Astrocyte (in vitro differentiated cells and primary cell): ENCODE results near the gene AWAT2. TPM values are rescaled to one million over a fixed set of nuclear protein-coding genes. Genes with fewer than 3 reads are reported as not detected.

Source experiments
- DNase-seq: peaks from one replicate; pipeline ENCODE4 v3.0.0-alpha.2; 2010; ENCODE audit warnings: low read depth
- FAIRE-seq: peaks from 2 replicates; lab custom pipeline; 2011; peaks lifted over from hg19 to GRCh38; lab: Jason Lieb, UNC
- H2AFZ ChIP-seq: 2 replicates; pipeline ENCODE4 v1.6.0; 2012; ENCODE audit warnings: low read depth, low read length, inconsistent platforms
- H3K27ac ChIP-seq: 2 replicates; pipeline ENCODE4 v1.5.1; 2011; ENCODE audit warnings: low read depth, low read length, inconsistent platforms
- H3K27me3 ChIP-seq: 2 replicates; pipeline ENCODE4 v1.6.0; 2011; ENCODE audit warnings: low read length, inconsistent platforms; ENCODE audit not compliant: insufficient read depth
- H3K36me3 ChIP-seq: 2 replicates; pipeline ENCODE4 v1.5.1; 2011; ENCODE audit warnings: low read length, inconsistent platforms; ENCODE audit not compliant: insufficient read depth
- H3K4me1 ChIP-seq: 2 replicates; pipeline ENCODE4 v1.5.1; 2011; ENCODE audit warnings: low read length, inconsistent platforms; ENCODE audit not compliant: insufficient read depth
- H3K4me2 ChIP-seq: 2 replicates; pipeline ENCODE4 v1.6.0; 2012; ENCODE audit warnings: low read length, inconsistent platforms
- H3K4me3 ChIP-seq: 2 replicates; pipeline ENCODE4 v1.5.1; 2011; ENCODE audit warnings: low read depth, mild to moderate bottlenecking, low read length, inconsistent platforms; ENCODE audit not compliant: insufficient read depth
- H3K79me2 ChIP-seq: 2 replicates; pipeline ENCODE4 v1.6.0; 2012; ENCODE audit warnings: mild to moderate bottlenecking, low read length, inconsistent platforms; ENCODE audit not compliant: insufficient read depth
- H3K9ac ChIP-seq: 2 replicates; pipeline ENCODE4 v1.6.0; 2012; ENCODE audit warnings: mild to moderate bottlenecking, low read length, inconsistent platforms
- H3K9me3 ChIP-seq: 2 replicates; pipeline ENCODE4 v1.5.1; 2012; ENCODE audit warnings: low read depth, mild to moderate bottlenecking, low read length, inconsistent platforms; ENCODE audit not compliant: insufficient read depth
- H4K20me1 ChIP-seq: 2 replicates; pipeline ENCODE4 v1.6.0; 2012; ENCODE audit warnings: low read length, inconsistent platforms; ENCODE audit not compliant: insufficient read depth
- H3K27ac Mint-ChIP-seq: one replicate; pipeline ENCODE4 v1.8.0; 2021; ENCODE audit warnings: mild to moderate bottlenecking, mixed read lengths; ENCODE audit not compliant: unreplicated experiment
- H3K27me3 Mint-ChIP-seq: one replicate; pipeline ENCODE4 v1.8.0; 2021; ENCODE audit warnings: low read depth, mixed read lengths; ENCODE audit not compliant: unreplicated experiment
- H3K36me3 Mint-ChIP-seq: one replicate; pipeline ENCODE4 v1.8.0; 2021; ENCODE audit warnings: low read depth, mixed read lengths; ENCODE audit not compliant: unreplicated experiment
- H3K4me1 Mint-ChIP-seq: one replicate; pipeline ENCODE4 v1.8.0; 2021; ENCODE audit warnings: low read depth, mixed read lengths; ENCODE audit not compliant: unreplicated experiment
- H3K4me3 Mint-ChIP-seq: one replicate; pipeline ENCODE4 v1.8.0; 2021; ENCODE audit warnings: mild to moderate bottlenecking, moderate library complexity, mixed read lengths; ENCODE audit not compliant: unreplicated experiment
- H3K9me3 Mint-ChIP-seq: one replicate; pipeline ENCODE4 v1.8.0; 2021; ENCODE audit warnings: mild to moderate bottlenecking, mixed read lengths; ENCODE audit not compliant: unreplicated experiment
- CTCF ChIP-seq: IDR thresholded peaks from 2 replicates; pipeline ENCODE4 v1.5.1; 2011; ENCODE audit warnings: low read depth, mild to moderate bottlenecking, inconsistent platforms, low read length, moderate library complexity; ENCODE audit not compliant: insufficient read depth
- EZH2 ChIP-seq: IDR thresholded peaks from 2 replicates; pipeline ENCODE4 v1.6.1; 2012; ENCODE audit warnings: mild to moderate bottlenecking, low read length, inconsistent platforms; ENCODE audit not compliant: insufficient read depth
- total RNA-seq: library from RNA; stranded (reverse); gene quantifications from 2 replicates; pipeline ENCODE4 v1.2.1, GENCODE V29; 2021

AWAT2 gene
- total RNA-seq, 1 donor from 2014 or later, result not detected

DNA sequence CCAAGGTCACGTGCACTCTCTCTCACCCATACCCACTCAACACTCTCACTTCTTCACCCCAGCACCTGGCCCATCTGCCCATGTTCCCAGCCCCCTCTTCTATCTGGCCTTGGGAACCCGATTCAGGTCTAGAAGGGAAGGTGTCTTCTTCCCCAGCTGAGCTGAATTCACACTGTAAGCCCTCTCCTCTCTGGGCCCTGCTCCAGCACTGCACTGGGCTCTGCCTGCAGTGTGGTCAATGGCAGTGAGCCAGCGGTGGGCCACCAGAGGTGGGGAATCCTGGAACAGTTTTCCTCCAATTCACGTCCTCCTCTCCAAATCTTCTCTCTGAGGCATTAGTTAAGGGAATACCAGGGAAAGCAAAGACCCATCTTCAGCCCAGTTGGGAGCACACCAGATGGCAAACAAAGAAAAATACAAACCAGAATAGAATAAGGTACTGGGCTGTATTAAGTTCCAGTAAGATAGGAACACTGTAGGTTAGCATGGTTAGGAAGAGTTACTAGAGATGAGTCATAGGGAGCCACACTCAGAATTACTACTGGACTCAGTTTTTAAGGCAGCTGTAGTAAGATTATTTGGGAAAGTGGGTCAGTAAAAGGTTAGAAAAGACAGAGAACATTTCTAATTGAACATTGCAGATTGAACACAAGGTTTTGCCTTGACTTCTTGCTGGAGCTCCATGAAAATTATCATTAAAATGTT, 5.0 kb downstream of the AWAT2 start:
- no peak overlapping the region for H3K27ac Mint-ChIP-seq

GRCh38 chrX:70043685-70044084, 6.1 kb downstream of the AWAT2 start:
- Mint-ChIP-seq H3K4me1 (peaks cover 2% of the 10 kb centered on the region), H3K4me3 (no peak overlapping the region), H3K27me3 (no peaks in the 10 kb centered on the region), H3K9me3 (no peaks in the 10 kb centered on the region), H3K27ac (no peak overlapping the region), H3K36me3 (no peaks in the 10 kb centered on the region)
- H3K9me3 ChIP-seq, result no peaks in the 10 kb centered on the region
- no peak for DNase-seq
- no peak overlapping the region for H2AFZ ChIP-seq
- no peaks in the 10 kb centered on the region for H4K20me1 ChIP-seq
- TF ChIP-seq CTCF, result no peak
- TF ChIP-seq EZH2, result no peak
- H3K9ac ChIP-seq, result no peak overlapping the region
- no peaks in the 10 kb centered on the region for H3K36me3 ChIP-seq
- no peak overlapping the region for H3K27ac ChIP-seq
- no peak overlapping the region for H3K4me3 ChIP-seq
- H3K79me2 ChIP-seq, result no peaks in the 10 kb centered on the region
- H3K4me2 ChIP-seq, result no peak overlapping the region
- peaks cover 4% of the 10 kb centered on the region for H3K4me1 ChIP-seq
- no peaks in the 10 kb centered on the region for H3K27me3 ChIP-seq
- no peak for FAIRE-seq

More for the DNA sequence above, 5.0 kb downstream of the AWAT2 start:
- Histone ChIP-seq H4K20me1 (no peaks in the 10 kb centered on the region), H3K9ac (no peak overlapping the region), H3K4me2 (no peak overlapping the region), H3K27ac (no peak overlapping the region), H3K36me3 (no peaks in the 10 kb centered on the region), H3K9me3 (no peaks in the 10 kb centered on the region), H3K27me3 (no peaks in the 10 kb centered on the region), H3K79me2 (no peaks in the 10 kb centered on the region), H2AFZ (no peak overlapping the region), H3K4me1 (peaks cover 4% of the 10 kb centered on the region), H3K4me3 (no peak overlapping the region)
- no peak for TF ChIP-seq EZH2
- no peak for TF ChIP-seq CTCF
- FAIRE-seq, result no peak
- Mint-ChIP-seq H3K27me3 (no peaks in the 10 kb centered on the region), H3K4me1 (peaks cover 2% of the 10 kb centered on the region), H3K9me3 (no peaks in the 10 kb centered on the region), H3K36me3 (no peaks in the 10 kb centered on the region), H3K4me3 (no peak overlapping the region)
- DNase-seq, result no peak
